NCI-H345 treated with DMSO at 0.1 percent for 48 hours (cell line): Measurements from ENCODE around the gene S100A4.
A peak's percentile ranks its signal among the peaks of the same experiment; 100 is the strongest.

Experiments
- DNase-seq: peaks from one replicate; lab custom pipeline; 2025; ENCODE audit not compliant: unreplicated experiment; lab: John Stamatoyannopoulos, UW

The S100A4 gene

GRCh38 chr1:153509729-153510354 is 35.8 kb downstream of the S100A4 start:
- DNase-seq, result peak; percentile 65

DNA sequence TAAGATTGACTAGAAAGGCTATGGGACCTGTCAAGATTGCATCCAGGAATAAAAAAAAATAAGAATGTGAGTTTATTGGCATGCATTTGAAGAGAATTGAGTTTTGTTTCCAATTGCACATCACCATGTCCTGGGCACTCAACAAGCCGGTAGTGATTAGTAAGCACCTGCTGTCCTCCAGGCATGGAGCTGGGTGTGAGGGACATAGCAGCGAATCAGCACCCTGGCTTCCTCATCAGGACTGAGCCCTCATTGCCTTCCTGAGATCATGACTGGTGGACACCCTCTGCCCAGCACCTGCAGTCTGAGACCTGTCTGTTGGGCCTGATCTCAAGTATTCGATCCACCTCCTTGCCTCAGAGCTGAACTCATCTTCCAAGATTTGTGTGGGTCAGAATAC is 36.6 kb downstream of the S100A4 start:
- no peak for DNase-seq

- no peak for DNase-seq
These were observed 37.6 kb downstream of the S100A4 start for GRCh38 chr1:153507926-153508583.

DNA sequence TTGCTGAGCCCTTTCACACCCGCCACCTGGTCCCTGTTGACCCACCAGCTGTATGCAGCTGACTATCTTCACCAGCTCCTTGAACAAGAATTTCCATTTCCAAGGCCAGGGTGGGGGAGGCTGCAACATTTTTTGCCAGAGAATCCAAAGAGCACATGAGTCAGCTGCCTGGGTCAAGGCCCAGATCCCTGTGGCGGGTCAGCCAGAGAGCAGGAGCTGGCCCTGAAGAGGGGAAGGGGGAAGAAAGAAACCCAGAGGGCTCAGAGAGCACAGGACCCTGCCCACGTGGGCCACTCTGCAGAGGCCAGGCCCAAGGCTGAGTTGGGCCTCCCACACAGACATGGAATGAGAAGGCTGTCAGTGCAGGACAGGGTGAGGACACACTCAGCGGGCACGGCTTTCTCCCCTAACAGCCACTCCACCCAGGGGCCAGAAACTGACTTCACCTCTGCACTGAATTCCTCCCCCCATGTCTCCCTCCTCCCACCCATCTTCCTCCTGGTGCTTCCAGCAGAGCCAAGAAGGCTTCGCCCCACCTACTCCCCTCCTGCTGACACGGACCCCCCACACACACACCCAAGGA is 38.7 kb downstream of the S100A4 start:
- DNase-seq, result no peak

GRCh38 chr1:153506386-153506785 is 39.2 kb downstream of the S100A4 start:
- no peak for DNase-seq

DNA sequence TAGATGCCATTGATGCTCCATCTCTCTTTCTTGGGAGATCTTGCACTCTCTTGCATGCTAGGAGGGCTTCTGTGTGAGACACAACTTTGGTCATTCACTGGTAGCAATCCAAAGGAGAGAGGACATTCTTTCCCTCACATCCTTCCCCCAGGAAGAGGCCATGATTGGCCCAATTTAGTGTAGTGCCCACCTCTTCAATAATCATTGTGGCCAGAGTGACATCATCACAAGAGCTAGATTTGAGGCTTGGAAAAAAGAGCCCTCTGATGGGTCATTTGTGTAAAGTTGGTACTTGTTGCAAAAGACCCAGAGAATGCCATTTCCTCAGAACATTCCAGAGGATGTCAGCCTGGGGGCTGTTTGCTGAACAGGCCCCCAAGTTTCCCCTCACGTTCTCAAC is 40.0 kb downstream of the S100A4 start:
- no peak for DNase-seq

DNA sequence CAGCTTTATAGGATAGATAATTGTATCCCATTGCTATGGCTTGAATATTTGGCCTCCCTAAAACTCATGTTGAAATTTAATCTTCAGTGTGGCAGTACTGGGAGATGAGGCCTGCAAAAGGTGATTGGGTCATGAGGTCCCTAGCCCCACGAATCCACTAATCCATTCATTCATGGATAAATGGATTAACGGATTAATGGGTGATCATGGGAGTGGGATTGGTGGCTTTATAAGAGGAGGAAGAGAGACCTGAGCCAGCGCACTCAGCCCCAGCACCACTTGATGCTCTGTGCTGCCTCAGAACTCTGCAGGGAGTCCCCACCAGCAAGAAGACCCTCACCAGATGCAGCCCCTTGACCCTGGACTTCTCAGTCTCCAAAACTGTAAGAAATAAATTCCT is 41.8 kb downstream of the S100A4 start:
- DNase-seq, result no peak

- DNase-seq, result no peak
These were observed 46.9 kb downstream of the S100A4 start for GRCh38 chr1:153498746-153499145.

GRCh38 chr1:153495536-153495935 is 50.1 kb downstream of the S100A4 start:
- no peak for DNase-seq

DNA sequence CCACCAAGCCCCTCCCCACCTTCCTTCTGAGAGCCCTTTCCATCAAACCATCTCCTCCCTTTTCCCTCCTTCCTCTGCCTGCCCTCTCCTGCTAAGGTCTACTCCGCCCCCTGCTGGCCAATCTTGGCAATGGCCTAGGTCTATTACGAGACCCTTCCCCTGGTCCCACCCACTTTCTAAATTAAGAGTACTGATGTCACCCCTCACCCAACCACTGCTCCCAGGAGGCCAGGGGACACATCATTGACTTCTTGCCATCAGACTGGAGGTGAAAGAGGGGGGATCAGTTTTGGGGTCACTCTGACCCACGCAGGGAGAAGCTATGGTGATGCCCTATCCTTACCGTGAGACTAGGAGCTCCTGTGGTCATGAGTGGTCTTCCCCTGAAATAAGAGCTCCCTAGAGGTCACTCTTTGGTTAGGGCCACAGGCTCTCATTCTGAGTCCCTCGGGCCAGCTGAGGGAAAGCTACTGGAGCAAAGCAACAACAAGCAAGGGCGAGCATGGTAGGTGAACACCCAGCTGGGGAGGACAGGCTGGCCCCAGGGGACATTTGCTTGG is 50.5 kb downstream of the S100A4 start:
- DNase-seq, result peak; percentile 97
